B cell (primary cell): ENCODE results near the gene RBM23. TPM values are rescaled to one million over a fixed set of nuclear protein-coding genes. Genes with fewer than 3 reads are reported as not detected.

ENCODE experiments used
- ATAC-seq: fragments of 200-7000 bp; cut with Tn5 transposase; one replicate; pipeline ENCODE4 v1.10.0; 2021; ENCODE audit warnings: low read depth, mild to moderate bottlenecking, moderate number of reproducible peaks, moderate library complexity
- CTCF ChIA-PET: fragments of 350-600 bp; sonication (Branson Sonifier 250); formaldehyde crosslinking; loops from one replicate; lab custom pipeline; 2021; ENCODE audit warnings: antibody characterized with exemption, inconsistent platforms; lab: Charles Lee
- POLR2A ChIA-PET: fragments of 350-600 bp; sonication (Branson Sonifier 250); formaldehyde crosslinking; loops from one replicate; lab custom pipeline; 2021; ENCODE audit warnings: antibody characterized with exemption; lab: Charles Lee
- DNase-seq: peaks from one replicate; pipeline ENCODE4 v3.0.0; 2013
- H2AFZ ChIP-seq: 2 replicates; pipeline ENCODE4 v1.6.1; 2012; ENCODE audit warnings: mild to moderate bottlenecking, low read depth, low read length; ENCODE audit not compliant: insufficient read depth, poor library complexity, severe bottlenecking
- H3K27ac ChIP-seq, 2 donors: 1 replicate in 1 of 2; 2 replicates in 1 of 2; pipeline ENCODE4 v1.5.1; 2012 to 2013; ENCODE audit warnings: low read length in 2 of 2, mild to moderate bottlenecking in 2 of 2, moderate library complexity in 1 of 2
- H3K27me3 ChIP-seq, 4 experiments: fragments of 200-600 bp in 1 of 4; sonication (generic) in 1 of 4; replicated peaks in 1 of 4; 1 replicate in 2 of 4; 2 replicates in 2 of 4; pipeline versions ENCODE4 v1.6.1 to v1.7.0; 2013 to 2016; ENCODE audit warnings: low read length in 3 of 4, mild to moderate bottlenecking in 2 of 4, mixed read lengths in 1 of 4, moderate library complexity in 1 of 4; ENCODE audit not compliant: insufficient read depth in 4 of 4, control insufficient read depth in 3 of 4; ENCODE audit errors: control extremely low read depth in 1 of 4
- H3K36me3 ChIP-seq, 2 experiments: replicated peaks in 1 of 2; 1 replicate in 1 of 2; 2 replicates in 1 of 2; pipeline versions ENCODE4 v1.6.1 to v1.7.1; 2013; ENCODE audit warnings: low read length in 1 of 2; ENCODE audit not compliant: insufficient read depth in 2 of 2, control insufficient read depth in 1 of 2; ENCODE audit errors: control extremely low read depth in 1 of 2, extremely low read depth in 1 of 2
- H3K4me1 ChIP-seq, 2 donors: fragments of 200-600 bp in 1 of 2; sonication (generic) in 1 of 2; 1 replicate in 1 of 2; 2 replicates in 1 of 2; pipeline versions ENCODE4 v1.5.1 to v1.6.1; 2013 to 2017; ENCODE audit warnings: low read length in 2 of 2; ENCODE audit not compliant: control insufficient read depth in 2 of 2, insufficient read depth in 2 of 2
- H3K4me2 ChIP-seq: replicated peaks from 2 replicates; pipeline ENCODE3; 2012; ENCODE audit warnings: mild to moderate bottlenecking, low read depth, low read length; ENCODE audit not compliant: poor library complexity, severe bottlenecking
- H3K4me3 ChIP-seq, 5 experiments: fragments of 200-600 bp in 1 of 5; sonication (generic) in 1 of 5; 1 replicate in 3 of 5; 2 replicates in 2 of 5; pipeline versions ENCODE4 v1.5.1 to v1.7.0; 2011 to 2016; ENCODE audit warnings: low read length in 4 of 5, mild to moderate bottlenecking in 4 of 5, low read depth in 2 of 5, control low read depth in 1 of 5, moderate library complexity in 1 of 5; ENCODE audit not compliant: insufficient read depth in 1 of 5; ENCODE audit errors: control extremely low read depth in 1 of 5, extremely low read depth in 1 of 5
- H3K79me2 ChIP-seq: fragments of 200-600 bp; sonication (generic); one replicate; pipeline ENCODE4 v1.6.0; 2016; ENCODE audit warnings: low read length; ENCODE audit not compliant: control insufficient read depth, insufficient read depth
- H3K9ac ChIP-seq: fragments of 200-600 bp; sonication (generic); 2 replicates; pipeline ENCODE4 v1.6.1; 2017; ENCODE audit warnings: mild to moderate bottlenecking, low read length, moderate library complexity
- H3K9me3 ChIP-seq, 3 donors: one replicate each; pipeline versions ENCODE4 v1.6.1 to v1.7.1; 2013; ENCODE audit warnings: low read length in 2 of 3; ENCODE audit not compliant: control insufficient read depth in 2 of 3, insufficient read depth in 1 of 3; ENCODE audit errors: control extremely low read depth in 1 of 3
- H4K20me1 ChIP-seq: 2 replicates; pipeline ENCODE4 v1.6.0; 2012; ENCODE audit warnings: mild to moderate bottlenecking, low read length; ENCODE audit not compliant: insufficient read depth, control insufficient read depth, poor library complexity, severe bottlenecking
- H3K27ac Mint-ChIP-seq: one replicate; pipeline ENCODE4 v1.8.0; 2021; ENCODE audit warnings: mixed read lengths
- H3K27me3 Mint-ChIP-seq: one replicate; pipeline ENCODE4 v1.8.0; 2021; ENCODE audit warnings: mixed read lengths
- H3K4me1 Mint-ChIP-seq: one replicate; pipeline ENCODE4 v1.8.0; 2021; ENCODE audit warnings: mixed read lengths
- H3K4me3 Mint-ChIP-seq: one replicate; pipeline ENCODE4 v1.8.0; 2021; ENCODE audit warnings: mixed read lengths
- H3K9me3 Mint-ChIP-seq: one replicate; pipeline ENCODE4 v1.8.0; 2022; ENCODE audit warnings: mixed read lengths; ENCODE audit not compliant: insufficient read depth
- EZH2 ChIP-seq: IDR thresholded peaks from 2 replicates; pipeline ENCODE4 v1.6.1; 2012; ENCODE audit warnings: borderline replicate concordance, low read depth, mild to moderate bottlenecking, moderate library complexity, low read length; ENCODE audit not compliant: insufficient read depth, poor library complexity, severe bottlenecking
- WGBS: methylation state at CpG from one replicate; pipeline ENCODE4 v1.1.5; 2013; ENCODE audit warnings: missing lambda C conversion rate; ENCODE audit not compliant: insufficient coverage; 5-methylcytosine and 5-hydroxymethylcytosine counted together
- intact Hi-C: fragments of 100-400 bp; cut with micrococcal nuclease; formaldehyde crosslinking; loops from one replicate; pipeline ENCODE4 v1.10.0; 2022
- polyA plus RNA-seq: library from polyadenylated mRNA; depleted of rRNA; stranded (reverse); fragments of >200 nt; gene quantifications from 2 replicates; pipeline ENCODE4 v1.2.3, GENCODE V29; 2012
- total RNA-seq, 2 donors: library from RNA; stranded (reverse); fragments of 120-200 nt in 1 of 2; gene quantifications; 1 replicate in 1 of 2; 2 replicates in 1 of 2; pipeline versions ENCODE4 v1.2.3 to v1.2.4, GENCODE V29; 2013 to 2022
- TF ChIP-seq, protein P1 (sequence below): fragments of 200-600 bp; IDR thresholded peaks from one replicate; pipeline ENCODE4 v1.8.0; 2022; ENCODE audit warnings: antibody characterized with exemption, mild to moderate bottlenecking

Gene RBM23
- total and polyA plus RNA-seq, 2 donors (not counting 1 experiment from before 2014, with no cell fraction given) = 60.7 to 165 TPM

DNA sequence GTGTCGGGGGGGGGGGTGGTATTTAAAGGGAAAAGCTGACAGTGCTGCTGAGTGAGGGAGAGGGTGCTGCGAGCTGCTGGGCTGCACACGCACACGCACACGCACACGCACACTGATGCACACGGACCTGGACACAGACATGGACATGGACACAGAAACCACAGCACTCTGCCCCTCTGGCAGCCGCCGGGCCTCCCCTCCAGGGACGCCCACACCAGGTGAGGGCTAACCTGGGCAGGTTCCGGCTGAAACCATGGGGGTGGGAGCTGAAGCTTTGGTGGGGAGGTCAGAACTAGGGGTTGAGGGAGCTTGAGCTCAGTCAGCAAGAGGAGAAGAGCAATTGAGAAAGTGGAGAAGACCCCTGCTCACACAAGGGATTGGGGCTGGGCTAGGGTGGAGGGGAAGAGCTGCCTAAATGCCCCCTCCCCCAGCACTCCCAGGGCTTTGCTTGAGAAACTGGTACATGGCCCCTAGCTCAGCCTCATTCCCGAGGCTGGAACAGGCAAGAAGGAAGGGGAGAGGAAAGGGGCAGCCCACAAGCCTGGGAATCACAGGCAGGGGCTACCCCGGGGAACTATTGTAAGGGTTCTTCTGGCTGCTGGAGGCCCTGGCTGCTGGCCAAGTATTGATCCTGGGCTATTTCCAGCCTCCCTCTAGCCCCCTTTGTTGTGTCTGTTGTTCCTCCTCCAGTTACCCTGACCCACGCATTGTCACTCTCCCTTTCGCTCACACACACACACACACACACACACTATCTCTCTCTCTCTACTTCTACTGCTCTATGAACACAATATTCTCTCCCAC, 35.6 kb downstream of the RBM23 start, which contains the start of gene REM2:
Gene REM2 (plus strand): TSS at position 50 of the 804 bp plus-strand sequence. CDS start 66 bp downstream, at position 116.
- Histone ChIP-seq H3K4me2 (peak within 1 kb of the TSS; percentile 16), H4K20me1 (no peaks in the 10 kb centered on the region), H3K27ac (no peak within 1 kb of the TSS), H3K9me3 (no peaks in the 10 kb centered on the region), H3K36me3 (peaks cover 0 to 15% of the 10 kb centered on the region in 2 experiments), H3K4me1 (peaks cover 36 to 64% of the 10 kb centered on the region in 2 donors), H3K27me3 (no peaks in the 10 kb centered on the region), H3K4me3 (no peak within 1 kb of the TSS), H3K9ac (no peak within 1 kb of the TSS), H2AFZ (no peak within 1 kb of the TSS), H3K79me2 (peaks cover 8% of the 10 kb centered on the region)
- Mint-ChIP-seq H3K9me3 (no peaks in the 10 kb centered on the region), H3K27me3 (no peaks in the 10 kb centered on the region), H3K4me3 (peak within 1 kb of the TSS; percentile 19), H3K27ac (peak within 1 kb of the TSS; percentile 71), H3K4me1 (peaks cover 60% of the 10 kb centered on the region)
- TF ChIP-seq EZH2 = no peak
- TF ChIP-seq, protein P1, sequence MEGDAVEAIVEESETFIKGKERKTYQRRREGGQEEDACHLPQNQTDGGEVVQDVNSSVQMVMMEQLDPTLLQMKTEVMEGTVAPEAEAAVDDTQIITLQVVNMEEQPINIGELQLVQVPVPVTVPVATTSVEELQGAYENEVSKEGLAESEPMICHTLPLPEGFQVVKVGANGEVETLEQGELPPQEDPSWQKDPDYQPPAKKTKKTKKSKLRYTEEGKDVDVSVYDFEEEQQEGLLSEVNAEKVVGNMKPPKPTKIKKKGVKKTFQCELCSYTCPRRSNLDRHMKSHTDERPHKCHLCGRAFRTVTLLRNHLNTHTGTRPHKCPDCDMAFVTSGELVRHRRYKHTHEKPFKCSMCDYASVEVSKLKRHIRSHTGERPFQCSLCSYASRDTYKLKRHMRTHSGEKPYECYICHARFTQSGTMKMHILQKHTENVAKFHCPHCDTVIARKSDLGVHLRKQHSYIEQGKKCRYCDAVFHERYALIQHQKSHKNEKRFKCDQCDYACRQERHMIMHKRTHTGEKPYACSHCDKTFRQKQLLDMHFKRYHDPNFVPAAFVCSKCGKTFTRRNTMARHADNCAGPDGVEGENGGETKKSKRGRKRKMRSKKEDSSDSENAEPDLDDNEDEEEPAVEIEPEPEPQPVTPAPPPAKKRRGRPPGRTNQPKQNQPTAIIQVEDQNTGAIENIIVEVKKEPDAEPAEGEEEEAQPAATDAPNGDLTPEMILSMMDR = no peak
- intact Hi-C loops = no loop called here
- WGBS = 80% methylated on average over 8 of the region's 15 CpGs
- CTCF ChIA-PET = interaction anchor here (0.5 to 7.0 kb wide), 9 partner anchors 12 to 1456 kb away, joined by 3 to 101 read pairs (median 4); partner anchors contain the start of genes ABHD4, AJUBA, LRP10 and RIPK3
- no peak for ATAC-seq
- POLR2A ChIA-PET = interaction anchor here (0.6 to 1.9 kb wide), 3 partner anchors 12 to 438 kb away, joined by 3 to 6 read pairs (median 5); partner anchors contain the start of genes LRP10 and PABPN1
- no peak for DNase-seq
